CD14-positive monocyte (primary cell): ENCODE results near the gene WWC2. TPM values are rescaled to one million over a fixed set of nuclear protein-coding genes. Genes with fewer than 3 reads are reported as not detected.

ENCODE experiments used
- DNase-seq, 3 donors: peaks; one replicate each; pipeline ENCODE4 v3.0.0-alpha.2; 2011 to 2022
- H2AFZ ChIP-seq: 2 replicates; pipeline ENCODE4 v1.6.0; 2012; ENCODE audit warnings: mild to moderate bottlenecking, low read depth, low read length, inconsistent platforms; ENCODE audit not compliant: insufficient read depth, poor library complexity, severe bottlenecking
- H3K27ac ChIP-seq, 2 donors: 1 replicate in 1 of 2; 2 replicates in 1 of 2; pipeline ENCODE4 v1.5.1; 2012 to 2013; ENCODE audit warnings: low read length in 2 of 2, control low read depth in 1 of 2, inconsistent platforms in 1 of 2, low read depth in 1 of 2, mild to moderate bottlenecking in 1 of 2
- H3K27me3 ChIP-seq, 2 donors: one replicate each; pipeline versions ENCODE4 v1.6.0 to v1.6.1; 2011 to 2013; ENCODE audit warnings: low read length in 2 of 2; ENCODE audit not compliant: control insufficient read depth in 2 of 2, insufficient read depth in 2 of 2
- H3K36me3 ChIP-seq, 2 donors: replicated peaks in 1 of 2; 1 replicate in 1 of 2; 2 replicates in 1 of 2; pipeline versions ENCODE4 v1.5.1 to v1.6.1; 2012 to 2013; ENCODE audit warnings: low read length in 2 of 2, control low read depth in 1 of 2, inconsistent platforms in 1 of 2, mild to moderate bottlenecking in 1 of 2; ENCODE audit not compliant: insufficient read depth in 2 of 2, control insufficient read depth in 1 of 2
- H3K4me1 ChIP-seq, 2 donors: 1 replicate in 1 of 2; 2 replicates in 1 of 2; pipeline versions ENCODE4 v1.5.1 to v1.6.1; 2012 to 2013; ENCODE audit warnings: low read length in 2 of 2, control low read depth in 1 of 2, inconsistent platforms in 1 of 2, mild to moderate bottlenecking in 1 of 2, moderate library complexity in 1 of 2; ENCODE audit not compliant: insufficient read depth in 2 of 2, control insufficient read depth in 1 of 2
- H3K4me2 ChIP-seq: replicated peaks from 2 replicates; pipeline ENCODE3; 2012; ENCODE audit warnings: low read length, moderate library complexity, mild to moderate bottlenecking; ENCODE audit not compliant: poor library complexity, severe bottlenecking; ENCODE audit errors: extremely low read depth
- H3K4me3 ChIP-seq, 3 experiments: fragments of 200-600 bp in 1 of 3; sonication (generic) in 1 of 3; replicated peaks in 1 of 3; 1 replicate in 2 of 3; 2 replicates in 1 of 3; pipeline ENCODE4 v1.5.1; 2011 to 2013; ENCODE audit warnings: low read length in 3 of 3, mild to moderate bottlenecking in 3 of 3, control low read depth in 2 of 3, low read depth in 2 of 3, inconsistent platforms in 1 of 3, moderate library complexity in 1 of 3
- H3K79me2 ChIP-seq: 2 replicates; pipeline ENCODE4 v1.6.0; 2012; ENCODE audit warnings: mild to moderate bottlenecking, control low read depth, inconsistent platforms, low read length, moderate library complexity; ENCODE audit not compliant: insufficient read depth
- H3K9ac ChIP-seq: 2 replicates; pipeline ENCODE4 v1.6.0; 2017; ENCODE audit warnings: low read length, mild to moderate bottlenecking; ENCODE audit not compliant: insufficient read depth, poor library complexity, severe bottlenecking
- H3K9me3 ChIP-seq, 2 donors: replicated peaks in 1 of 2; 1 replicate in 1 of 2; 2 replicates in 1 of 2; pipeline versions ENCODE4 v1.5.1 to v1.6.1; 2012 to 2013; ENCODE audit warnings: low read length in 2 of 2, control low read depth in 1 of 2; ENCODE audit not compliant: control insufficient read depth in 1 of 2, insufficient read depth in 1 of 2
- H4K20me1 ChIP-seq: 2 replicates; pipeline ENCODE4 v1.6.0; 2012; ENCODE audit warnings: mild to moderate bottlenecking, low read length, control low read depth, moderate library complexity; ENCODE audit not compliant: insufficient read depth
- H3K27ac Mint-ChIP-seq, 7 donors: one replicate each; pipeline ENCODE4 v1.8.0; 2020; ENCODE audit warnings: mild to moderate bottlenecking in 7 of 7, mixed read lengths in 7 of 7, moderate library complexity in 6 of 7, inconsistent platforms in 2 of 7
- H3K27me3 Mint-ChIP-seq, 3 donors: one replicate each; pipeline ENCODE4 v1.8.0; 2021 to 2022; ENCODE audit warnings: low read depth in 3 of 3, mild to moderate bottlenecking in 3 of 3, mixed read lengths in 3 of 3, moderate library complexity in 3 of 3, inconsistent platforms in 1 of 3
- H3K36me3 Mint-ChIP-seq, 2 donors: one replicate each; pipeline ENCODE4 v1.8.0; 2020; ENCODE audit warnings: mixed read lengths in 2 of 2, inconsistent platforms in 1 of 2, mild to moderate bottlenecking in 1 of 2
- H3K4me1 Mint-ChIP-seq: one replicate; pipeline ENCODE4 v1.8.0; 2020; ENCODE audit warnings: mild to moderate bottlenecking, mixed read lengths
- H3K4me3 Mint-ChIP-seq, 2 donors: one replicate each; pipeline ENCODE4 v1.8.0; 2020; ENCODE audit warnings: mild to moderate bottlenecking in 2 of 2, mixed read lengths in 2 of 2, moderate library complexity in 1 of 2
- H3K9me3 Mint-ChIP-seq, 7 donors: one replicate each; pipeline ENCODE4 v1.8.0; 2020 to 2022; ENCODE audit warnings: mixed read lengths in 7 of 7, mild to moderate bottlenecking in 6 of 7, moderate library complexity in 6 of 7, inconsistent platforms in 2 of 7
- WGBS: methylation state at CpG from one replicate; pipeline ENCODE4 v1.1.5; 2013; ENCODE audit warnings: missing lambda C conversion rate; ENCODE audit not compliant: insufficient coverage; 5-methylcytosine and 5-hydroxymethylcytosine counted together
- intact Hi-C, 2 donors: fragments of 100-400 bp; cut with micrococcal nuclease; formaldehyde crosslinking; loops; one replicate each; pipeline versions ENCODE4 v1.15.0 to v1.15.1; 2023
- polyA plus RNA-seq, 3 donors: library from polyadenylated mRNA; depleted of rRNA in 1 of 3; unstranded in 2 of 3; stranded (reverse) in 1 of 3; fragments of 300-500 nt in 2 of 3; fragments of >200 nt in 1 of 3; fragmentation: Illumina TruSeq in 2 of 3; gene quantifications; 1 replicate in 2 of 3; 2 replicates in 1 of 3; pipeline ENCODE4 v1.2.3, GENCODE V29; 2012 to 2021
- TF ChIP-seq, protein P1 (sequence below): fragments of 200-600 bp; IDR thresholded peaks from one replicate; pipeline ENCODE4 v1.8.0; 2022; ENCODE audit warnings: antibody characterized with exemption, mild to moderate bottlenecking

Gene WWC2
- polyA plus RNA-seq, 3 donors, result 1.9 to 3.8 (median 2.9) TPM

GRCh38 chr4:183364025-183364424 is 265.0 kb downstream of the WWC2 start:
- WGBS, result 64% methylated on average over 7 of the region's 10 CpGs
- no peak for DNase-seq
- H3K27ac Mint-ChIP-seq, result no peak overlapping the region
- Histone ChIP-seq H3K4me3 (no peak overlapping the region), H3K9ac (no peak overlapping the region), H3K27ac (no peak overlapping the region), H4K20me1 (no peaks in the 10 kb centered on the region), H3K36me3 (no peaks in the 10 kb centered on the region), H3K79me2 (no peaks in the 10 kb centered on the region), H3K4me1 (peaks cover 8 to 10% of the 10 kb centered on the region in 2 donors), H3K27me3 (no peaks in the 10 kb centered on the region), H3K4me2 (no peak overlapping the region), H3K9me3 (no peaks in the 10 kb centered on the region), H2AFZ (peak overlapping the region; percentile 46)
- peaks cover 17% of the 10 kb centered on the region for H3K4me1 Mint-ChIP-seq
- H3K27me3 Mint-ChIP-seq, result peaks cover 0 to 3% (median 0%) of the 10 kb centered on the region in 3 donors
- peaks cover 0 to 3% (median 0%) of the 10 kb centered on the region in 7 donors for H3K9me3 Mint-ChIP-seq
- H3K4me3 Mint-ChIP-seq, result no peak overlapping the region
- TF ChIP-seq, protein P1, sequence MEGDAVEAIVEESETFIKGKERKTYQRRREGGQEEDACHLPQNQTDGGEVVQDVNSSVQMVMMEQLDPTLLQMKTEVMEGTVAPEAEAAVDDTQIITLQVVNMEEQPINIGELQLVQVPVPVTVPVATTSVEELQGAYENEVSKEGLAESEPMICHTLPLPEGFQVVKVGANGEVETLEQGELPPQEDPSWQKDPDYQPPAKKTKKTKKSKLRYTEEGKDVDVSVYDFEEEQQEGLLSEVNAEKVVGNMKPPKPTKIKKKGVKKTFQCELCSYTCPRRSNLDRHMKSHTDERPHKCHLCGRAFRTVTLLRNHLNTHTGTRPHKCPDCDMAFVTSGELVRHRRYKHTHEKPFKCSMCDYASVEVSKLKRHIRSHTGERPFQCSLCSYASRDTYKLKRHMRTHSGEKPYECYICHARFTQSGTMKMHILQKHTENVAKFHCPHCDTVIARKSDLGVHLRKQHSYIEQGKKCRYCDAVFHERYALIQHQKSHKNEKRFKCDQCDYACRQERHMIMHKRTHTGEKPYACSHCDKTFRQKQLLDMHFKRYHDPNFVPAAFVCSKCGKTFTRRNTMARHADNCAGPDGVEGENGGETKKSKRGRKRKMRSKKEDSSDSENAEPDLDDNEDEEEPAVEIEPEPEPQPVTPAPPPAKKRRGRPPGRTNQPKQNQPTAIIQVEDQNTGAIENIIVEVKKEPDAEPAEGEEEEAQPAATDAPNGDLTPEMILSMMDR, result no peak
- intact Hi-C loops, result no loop called here
- no peaks in the 10 kb centered on the region for H3K36me3 Mint-ChIP-seq

DNA sequence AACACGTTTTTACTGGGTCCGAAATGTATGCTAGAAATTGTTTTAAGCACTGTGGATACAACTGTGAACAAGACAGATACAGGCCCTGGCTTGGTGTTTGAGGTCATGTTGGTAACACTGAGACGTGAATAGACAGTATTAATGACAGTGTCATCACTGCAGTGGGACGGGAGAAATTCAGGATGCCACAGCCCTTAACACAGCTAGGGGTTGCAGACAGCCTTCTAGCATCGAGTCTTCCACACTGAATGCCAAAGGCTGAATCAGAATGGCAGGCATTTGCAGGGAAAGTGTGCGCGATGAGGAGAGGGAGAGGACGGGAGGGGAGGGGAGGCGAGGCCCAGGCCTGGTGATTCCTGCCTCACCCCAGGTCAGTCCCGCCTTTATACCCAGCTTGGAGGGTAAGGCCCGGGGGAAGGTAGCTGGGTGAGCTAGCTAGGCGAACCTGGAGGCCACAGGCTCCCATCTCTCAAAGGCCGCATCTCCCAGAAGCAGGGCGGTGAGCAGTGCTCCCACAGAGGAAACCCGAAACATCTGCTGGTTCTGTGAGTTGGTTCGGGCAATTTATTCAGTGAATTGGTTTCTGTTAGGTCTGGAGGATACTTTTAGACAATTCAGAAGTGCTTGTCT is 267.3 kb downstream of the WWC2 start:
- Mint-ChIP-seq H3K9me3 (peaks cover 0 to under 1% (median 0%) of the 10 kb centered on the region in 7 donors), H3K36me3 (no peaks in the 10 kb centered on the region), H3K27ac (no peak overlapping the region), H3K27me3 (peaks cover 0 to 3% (median 3%) of the 10 kb centered on the region in 3 donors), H3K4me3 (no peak overlapping the region), H3K4me1 (peaks cover 13% of the 10 kb centered on the region)
- no peak overlapping the region for H3K4me2 ChIP-seq
- H3K27ac ChIP-seq, result no peak overlapping the region
- no peak overlapping the region for H2AFZ ChIP-seq
- no peak overlapping the region for H3K9ac ChIP-seq
- no peak overlapping the region for H3K4me3 ChIP-seq
- no peak for DNase-seq
- H3K36me3 ChIP-seq, result no peaks in the 10 kb centered on the region
- intact Hi-C loops, result no loop called here
- H3K27me3 ChIP-seq, result no peaks in the 10 kb centered on the region
- no peaks in the 10 kb centered on the region for H3K79me2 ChIP-seq
- WGBS, result 87% methylated on average over 6 of the region's 16 CpGs
- TF ChIP-seq, protein P1, result no peak
- no peaks in the 10 kb centered on the region for H3K9me3 ChIP-seq
- peaks cover 8 to 10% of the 10 kb centered on the region in 2 donors for H3K4me1 ChIP-seq
- no peaks in the 10 kb centered on the region for H4K20me1 ChIP-seq
